Gastrocnemius medialis (tissue), 4 donors: Measurements from ENCODE around the gene ALKBH4. TPM values are rescaled to one million over a fixed set of nuclear protein-coding genes. Genes with fewer than 3 reads are reported as not detected.
"Not testable (repeated sequence)": the region's sequence is repeated elsewhere in the genome, so short reads cannot be mapped to it uniquely, and the experiment has no call there.

Experiments
- ATAC-seq, 2 donors: fragments of 150-250 bp; one replicate each; pipeline ENCODE4 v1.9.1; 2016
- DNase-seq, 2 donors: peaks; one replicate each; pipeline ENCODE4 v3.0.0-alpha.2; 2019
- H3K27ac ChIP-seq, 4 donors: fragments of 200-600 bp; sonication (generic); 1 replicate in 1 of 4; 2 replicates in 3 of 4; pipeline ENCODE4 v1.5.1; 2016 to 2018; ENCODE audit warnings: mild to moderate bottlenecking in 2 of 4, moderate library complexity in 1 of 4
- H3K27me3 ChIP-seq, 3 donors: fragments of 200-600 bp; sonication (generic) in 2 of 3; 1 replicate in 1 of 3; 2 replicates in 2 of 3; pipeline versions ENCODE4 v1.5.1 to v1.6.0; 2016 to 2019; ENCODE audit warnings: mild to moderate bottlenecking in 1 of 3, moderate library complexity in 1 of 3
- H3K36me3 ChIP-seq, 2 donors: fragments of 200-600 bp; sonication (generic) in 1 of 2; one replicate each; pipeline ENCODE4 v1.5.1; 2017 to 2018
- H3K4me1 ChIP-seq, 2 donors: fragments of 200-600 bp; sonication (generic) in 1 of 2; one replicate each; pipeline ENCODE4 v1.5.1; 2016 to 2017; ENCODE audit warnings: mild to moderate bottlenecking in 2 of 2
- H3K4me3 ChIP-seq, 4 donors: fragments of 200-600 bp; sonication (generic) in 3 of 4; 1 replicate in 1 of 4; 2 replicates in 3 of 4; pipeline ENCODE4 v1.5.1; 2016 to 2019; ENCODE audit warnings: mild to moderate bottlenecking in 2 of 4
- H3K9me3 ChIP-seq, 3 donors: fragments of 200-600 bp; sonication (generic) in 2 of 3; 1 replicate in 1 of 3; 2 replicates in 2 of 3; pipeline ENCODE4 v1.5.1; 2016 to 2019
- POLR2A ChIP-seq, 2 donors: fragments of 450-650 bp; IDR thresholded peaks; one replicate each; pipeline ENCODE4 v1.6.1; 2017; ENCODE audit warnings: antibody characterized with exemption in 2 of 2, mild to moderate bottlenecking in 2 of 2, moderate library complexity in 2 of 2
- in situ Hi-C, 4 donors: fragments of 200-750 bp; cut with MboI; loops; one replicate each; pipeline versions ENCODE4 v1.15.0 to v1.8.0; 2017; ENCODE audit warnings: low sequenced_read_pairs in 4 of 4
- intact Hi-C: fragments of 100-400 bp; cut with DNase I; formaldehyde crosslinking; loops from one replicate; pipeline ENCODE4 v1.15.1; 2023; ENCODE audit warnings: low total_unique reads
- total RNA-seq, 4 donors: library from RNA; depleted of rRNA; stranded (reverse); fragments of >200 nt; gene quantifications; one replicate each; pipeline versions ENCODE4 v1.1.0 to v1.2.3, GENCODE V29; 2016
- TF ChIP-seq, protein P1 (sequence below), 5 experiments: fragments of 450-650 bp in 3 of 5; fragments of 200-600 bp in 2 of 5; sonication (generic) in 2 of 5; IDR thresholded peaks in 4 of 5; conservative IDR thresholded peaks in 1 of 5; 1 replicate in 4 of 5; 2 replicates in 1 of 5; pipeline ENCODE4 v1.5.1; 2016 to 2019; ENCODE audit warnings: antibody characterized with exemption in 5 of 5, mild to moderate bottlenecking in 3 of 5, moderate library complexity in 3 of 5

Gene ALKBH4
- total RNA-seq, 4 donors from 2014 or later: 8.7 to 15.1 (median 10.9) TPM

GRCh38 chr7:102459221-102459844 is 5.3 kb downstream of the ALKBH4 start:
- DNase-seq: no peak
- H3K4me1 ChIP-seq: peaks cover 10 to 16% of the 10 kb centered on the region in 2 donors
- TF ChIP-seq, protein P1, sequence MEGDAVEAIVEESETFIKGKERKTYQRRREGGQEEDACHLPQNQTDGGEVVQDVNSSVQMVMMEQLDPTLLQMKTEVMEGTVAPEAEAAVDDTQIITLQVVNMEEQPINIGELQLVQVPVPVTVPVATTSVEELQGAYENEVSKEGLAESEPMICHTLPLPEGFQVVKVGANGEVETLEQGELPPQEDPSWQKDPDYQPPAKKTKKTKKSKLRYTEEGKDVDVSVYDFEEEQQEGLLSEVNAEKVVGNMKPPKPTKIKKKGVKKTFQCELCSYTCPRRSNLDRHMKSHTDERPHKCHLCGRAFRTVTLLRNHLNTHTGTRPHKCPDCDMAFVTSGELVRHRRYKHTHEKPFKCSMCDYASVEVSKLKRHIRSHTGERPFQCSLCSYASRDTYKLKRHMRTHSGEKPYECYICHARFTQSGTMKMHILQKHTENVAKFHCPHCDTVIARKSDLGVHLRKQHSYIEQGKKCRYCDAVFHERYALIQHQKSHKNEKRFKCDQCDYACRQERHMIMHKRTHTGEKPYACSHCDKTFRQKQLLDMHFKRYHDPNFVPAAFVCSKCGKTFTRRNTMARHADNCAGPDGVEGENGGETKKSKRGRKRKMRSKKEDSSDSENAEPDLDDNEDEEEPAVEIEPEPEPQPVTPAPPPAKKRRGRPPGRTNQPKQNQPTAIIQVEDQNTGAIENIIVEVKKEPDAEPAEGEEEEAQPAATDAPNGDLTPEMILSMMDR (IDR thresholded peaks at IDR 0.05 in 4 of 5, conservative IDR thresholded peaks at IDR 0.05 in 1 of 5): no peak
- no peak for TF ChIP-seq POLR2A (IDR thresholded peaks at IDR 0.05)
- ATAC-seq: no peak
- in situ Hi-C loops: no loop called here
- intact Hi-C loops: no loop called here
- no peak overlapping the region for H3K4me3 ChIP-seq
- peaks cover 0 to 42% of the 10 kb centered on the region in 2 donors for H3K36me3 ChIP-seq
- H3K27ac ChIP-seq: no peak overlapping the region
- H3K9me3 ChIP-seq: no peaks in the 10 kb centered on the region
- H3K27me3 ChIP-seq: no peaks in the 10 kb centered on the region

DNA sequence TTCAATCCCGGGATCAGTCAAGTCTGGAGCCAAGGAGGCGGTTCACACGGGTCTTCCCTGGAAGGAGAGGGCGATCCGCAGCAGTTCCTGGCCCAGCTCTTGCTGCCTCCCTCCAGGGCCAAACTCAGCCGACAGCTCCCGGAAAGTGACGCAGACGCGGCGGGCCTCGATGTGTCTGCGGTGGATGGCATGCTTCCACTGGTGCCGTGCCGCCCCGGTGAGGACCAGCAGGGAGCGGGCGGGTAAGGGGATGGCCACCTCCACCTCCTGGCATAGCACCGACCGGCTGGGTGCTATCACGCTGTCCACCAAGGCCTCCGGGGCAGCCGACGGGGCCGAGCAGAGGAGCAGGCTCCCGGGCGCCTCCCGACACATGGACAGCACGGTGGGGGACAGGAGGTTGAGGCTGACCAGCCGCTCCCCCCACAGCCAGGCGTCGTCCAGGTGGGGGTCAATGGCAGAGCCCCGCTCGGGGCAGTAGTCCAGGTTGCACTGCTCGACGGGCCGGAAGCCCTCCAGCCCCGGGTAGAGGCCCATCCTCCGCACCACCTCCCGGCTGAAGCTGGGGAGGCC is 7.2 kb downstream of the ALKBH4 start:
- Histone ChIP-seq H3K4me3 (no peak overlapping the region), H3K27me3 (no peaks in the 10 kb centered on the region), H3K9me3 (no peaks in the 10 kb centered on the region), H3K4me1 (no peaks in the 10 kb centered on the region), H3K36me3 (peaks cover 0 to 42% of the 10 kb centered on the region in 2 donors), H3K27ac (no peak overlapping the region)
- intact Hi-C loops (no loop called here), in situ Hi-C loops (no loop called here)
- ATAC-seq: no peak
- DNase-seq: no peak
- TF ChIP-seq POLR2A (IDR thresholded peaks at IDR 0.05): no peak
- TF ChIP-seq, protein P1 (IDR thresholded peaks at IDR 0.05 in 4 of 5, conservative IDR thresholded peaks at IDR 0.05 in 1 of 5): no peak

- H3K4me3 ChIP-seq: no peak overlapping the region
- H3K36me3 ChIP-seq: peaks cover 0 to 42% of the 10 kb centered on the region in 2 donors
- TF ChIP-seq, protein P1 (IDR thresholded peaks at IDR 0.05 in 4 of 5, conservative IDR thresholded peaks at IDR 0.05 in 1 of 5): no peak
- no peaks in the 10 kb centered on the region for H3K27me3 ChIP-seq
- no peaks in the 10 kb centered on the region for H3K9me3 ChIP-seq
- no peak for ATAC-seq
- H3K4me1 ChIP-seq: no peaks in the 10 kb centered on the region
- no peak for DNase-seq
- intact Hi-C loops: no loop called here
- in situ Hi-C loops: no loop called here
- H3K27ac ChIP-seq: no peak overlapping the region
Measured at GRCh38 chr7:102456327-102456726, 8.3 kb downstream of the ALKBH4 start.

GRCh38 chr7:102455596-102455995 is 9.1 kb downstream of the ALKBH4 start:
- Histone ChIP-seq H3K27ac (no peak overlapping the region), H3K27me3 (no peaks in the 10 kb centered on the region), H3K36me3 (peaks cover 0 to 42% of the 10 kb centered on the region in 2 donors), H3K9me3 (no peaks in the 10 kb centered on the region), H3K4me1 (no peaks in the 10 kb centered on the region), H3K4me3 (no peak overlapping the region)
- TF ChIP-seq, protein P1 (IDR thresholded peaks at IDR 0.05 in 4 of 5, conservative IDR thresholded peaks at IDR 0.05 in 1 of 5): no peak
- no peak for TF ChIP-seq POLR2A (IDR thresholded peaks at IDR 0.05)
- ATAC-seq (no peak), DNase-seq (no peak)
- intact Hi-C loops (no loop called here), in situ Hi-C loops (no loop called here)

- H3K9me3 ChIP-seq, H3K4me1 ChIP-seq, DNase-seq, in situ Hi-C loops, H3K4me3 ChIP-seq, ATAC-seq, H3K27me3 ChIP-seq, intact Hi-C loops, H3K27ac ChIP-seq: not testable (repeated sequence)
- peaks cover 0 to 42% of the 10 kb centered on the region in 2 donors for H3K36me3 ChIP-seq
Measured at GRCh38 chr7:102454932-102455331, 9.7 kb downstream of the ALKBH4 start.
